Ectodermal cell (in vitro differentiated cells): ENCODE results near the gene CTAGE8.
"Not testable (repeated sequence)": the region's sequence is repeated elsewhere in the genome, so short reads cannot be mapped to it uniquely, and the experiment has no call there.

ENCODE experiments used
- H3K27ac ChIP-seq: 2 replicates; pipeline ENCODE4 v1.7.0; 2013; ENCODE audit warnings: mild to moderate bottlenecking, low read depth, low read length; ENCODE audit not compliant: insufficient read depth, poor library complexity, severe bottlenecking
- H3K27me3 ChIP-seq: 2 replicates; pipeline ENCODE4 v1.7.0; 2013; ENCODE audit warnings: mild to moderate bottlenecking, low read length; ENCODE audit not compliant: insufficient read depth, control insufficient read depth, poor library complexity, severe bottlenecking
- H3K36me3 ChIP-seq: one replicate; pipeline ENCODE4 v1.7.0; 2013; ENCODE audit warnings: low read length; ENCODE audit not compliant: control insufficient read depth, insufficient read depth
- H3K4me1 ChIP-seq: one replicate; pipeline ENCODE4 v1.7.0; 2013; ENCODE audit warnings: low read length; ENCODE audit not compliant: control insufficient read depth, insufficient read depth
- H3K4me3 ChIP-seq: 2 replicates; pipeline ENCODE4 v1.7.0; 2013; ENCODE audit warnings: low read depth, low read length, control low read depth; ENCODE audit not compliant: insufficient read depth
- H3K9me3 ChIP-seq: 2 replicates; pipeline ENCODE4 v1.7.0; 2013; ENCODE audit warnings: mild to moderate bottlenecking, low read length, moderate library complexity; ENCODE audit not compliant: control insufficient read depth
- WGBS, 2 experiments: methylation state at CpG; one replicate each; pipeline ENCODE4 v1.1.7; 2013; ENCODE audit warnings: missing lambda C conversion rate in 2 of 2; 5-methylcytosine and 5-hydroxymethylcytosine counted together

The CTAGE8 gene

GRCh38 chr7:144228810-144229209, 40.3 kb downstream of the CTAGE8 start:
- H3K27me3 ChIP-seq, H3K4me1 ChIP-seq, H3K9me3 ChIP-seq, H3K36me3 ChIP-seq, H3K27ac ChIP-seq, H3K4me3 ChIP-seq: not testable (repeated sequence)
- 75 to 96% methylated on average over 1 of the region's 3 CpGs for WGBS, 2 experiments

- not testable (repeated sequence) for H3K9me3 ChIP-seq, H3K27me3 ChIP-seq, H3K4me3 ChIP-seq, H3K36me3 ChIP-seq, H3K27ac ChIP-seq, H3K4me1 ChIP-seq
- 97% methylated on average over 1 to 2 of the region's 4 CpGs for WGBS, 2 experiments
These were observed 42.2 kb downstream of the CTAGE8 start for GRCh38 chr7:144226866-144227265.

- H3K27me3 ChIP-seq, H3K36me3 ChIP-seq, H3K4me1 ChIP-seq, H3K9me3 ChIP-seq, H3K4me3 ChIP-seq, H3K27ac ChIP-seq: not testable (repeated sequence)
These were observed 45.4 kb downstream of the CTAGE8 start for GRCh38 chr7:144223675-144224074.

GRCh38 chr7:144220531-144220930, 48.6 kb downstream of the CTAGE8 start:
- H3K4me1 ChIP-seq, H3K27me3 ChIP-seq, H3K27ac ChIP-seq, H3K36me3 ChIP-seq, H3K9me3 ChIP-seq, H3K4me3 ChIP-seq: not testable (repeated sequence)

- H3K27ac ChIP-seq, H3K4me3 ChIP-seq, H3K4me1 ChIP-seq, H3K9me3 ChIP-seq, H3K27me3 ChIP-seq, H3K36me3 ChIP-seq: not testable (repeated sequence)
- WGBS, 2 experiments: no CpG with 5 or more reads among the region's 4 CpGs
These were observed 49.9 kb downstream of the CTAGE8 start for GRCh38 chr7:144219149-144219548.

GRCh38 chr7:144218581-144218980, 50.5 kb downstream of the CTAGE8 start:
- H3K27ac ChIP-seq, H3K27me3 ChIP-seq, H3K36me3 ChIP-seq, H3K4me1 ChIP-seq, H3K9me3 ChIP-seq, H3K4me3 ChIP-seq: not testable (repeated sequence)
- 100% methylated on average over 1 of the region's 1 CpG; no CpG with 5 or more reads in 1 of the 2 experiments for WGBS, 2 experiments

GRCh38 chr7:144217200-144217599, 51.9 kb downstream of the CTAGE8 start:
- not testable (repeated sequence) for H3K4me1 ChIP-seq, H3K9me3 ChIP-seq, H3K4me3 ChIP-seq

More at GRCh38 chr7:144217200-144217599, 51.9 kb downstream of the CTAGE8 start:
- H3K36me3 ChIP-seq, H3K27me3 ChIP-seq, H3K27ac ChIP-seq: not testable (repeated sequence)
